ENCODE results near the gene CHD6. TPM values are rescaled to one million over a fixed set of nuclear protein-coding genes. Genes with fewer than 3 reads are reported as not detected.
A peak's percentile ranks its signal among the peaks of the same experiment; 100 is the strongest.

Gene CHD6
- 5.4 to 6.8 TPM (median 6.0 TPM) in 3 replicates for polyA plus RNA-seq
- 25.4 TPM for polyA plus RNA-seq (2011; ENCODE audit: low read depth)
- polyA plus RNA-seq (2011; cell fraction: cytosol; rRNA removed): 3.6 and 5.7 TPM in 2 replicates
- polyA plus RNA-seq (2011; cell fraction: nucleus; rRNA removed): 21.3 and 25.2 TPM in 2 replicates
- 4.6 and 6.4 TPM in 2 replicates for polyA plus RNA-seq (2012; ENCODE audit: low replicate concordance)
- 12.6 to 24.0 TPM (median 19.1 TPM) in 3 replicates for polyA minus RNA-seq
- polyA minus RNA-seq (2011; cell fraction: cytosol; rRNA and poly(A)+ RNA removed): 4.0 TPM
- 31.4 and 60.3 TPM in 2 replicates for polyA minus RNA-seq (2011; cell fraction: nucleus; rRNA and poly(A)+ RNA removed)

- no peaks in the 10 kb centered on the region for H4K20me1 ChIP-seq (ENCODE audit: control insufficient read depth, extremely low read depth, insufficient read depth, low read length)
- dilution Hi-C loops (cut with MboI; ENCODE audit: extremely low pct_ligation_motif_present, low sequenced_read_pairs): no loop called here
- H3K27ac ChIP-seq (ENCODE audit: control insufficient read depth, insufficient read depth, low read length): peak within 1 kb of the TSS; percentile 43
- peak within 1 kb of the TSS; percentile 62 to 84 (median 79) for H3K4me3 ChIP-seq (ENCODE audit: control insufficient read depth in 2 of 3, extremely low read depth in 1 of 3, insufficient read depth in 2 of 3, low read depth in 1 of 3, low read length in 3 of 3)
- H3K9ac ChIP-seq (ENCODE audit: control insufficient read depth, extremely low read depth, insufficient read depth, low read length): peak within 1 kb of the TSS; percentile 81
- H3K4me2 ChIP-seq (ENCODE audit: control insufficient read depth, extremely low read depth, insufficient read depth, low read depth, low read length): peak within 1 kb of the TSS; percentile 92
- no peaks in the 10 kb centered on the region for H3K36me3 ChIP-seq (ENCODE audit: control insufficient read depth in 2 of 2, extremely low read depth in 1 of 2, insufficient read depth in 2 of 2, low read length in 2 of 2)
- DNase-seq (ENCODE audit: low read depth, low spot score): peak; percentile 98
- H2AFZ ChIP-seq (ENCODE audit: control insufficient read depth, low read length): peak within 1 kb of the TSS; percentile 82
- no peaks in the 10 kb centered on the region for H3K27me3 ChIP-seq (ENCODE audit: control insufficient read depth, extremely low read depth, insufficient read depth, low read length)
- no peaks in the 10 kb centered on the region for H3K9me1 ChIP-seq (ENCODE audit: control insufficient read depth, extremely low read depth, insufficient read depth, low read length)
- peak; percentile 46 for FAIRE-seq
- H3K79me2 ChIP-seq (ENCODE audit: control insufficient read depth, insufficient read depth, low read length): peaks cover 30% of the 10 kb centered on the region
- H3K9me3 ChIP-seq (ENCODE audit: control insufficient read depth, low read depth, low read length): no peaks in the 10 kb centered on the region
- H3K4me1 ChIP-seq (ENCODE audit: control insufficient read depth, extremely low read depth, insufficient read depth, low read length): peaks cover 12% of the 10 kb centered on the region
- TF ChIP-seq, protein P1, sequence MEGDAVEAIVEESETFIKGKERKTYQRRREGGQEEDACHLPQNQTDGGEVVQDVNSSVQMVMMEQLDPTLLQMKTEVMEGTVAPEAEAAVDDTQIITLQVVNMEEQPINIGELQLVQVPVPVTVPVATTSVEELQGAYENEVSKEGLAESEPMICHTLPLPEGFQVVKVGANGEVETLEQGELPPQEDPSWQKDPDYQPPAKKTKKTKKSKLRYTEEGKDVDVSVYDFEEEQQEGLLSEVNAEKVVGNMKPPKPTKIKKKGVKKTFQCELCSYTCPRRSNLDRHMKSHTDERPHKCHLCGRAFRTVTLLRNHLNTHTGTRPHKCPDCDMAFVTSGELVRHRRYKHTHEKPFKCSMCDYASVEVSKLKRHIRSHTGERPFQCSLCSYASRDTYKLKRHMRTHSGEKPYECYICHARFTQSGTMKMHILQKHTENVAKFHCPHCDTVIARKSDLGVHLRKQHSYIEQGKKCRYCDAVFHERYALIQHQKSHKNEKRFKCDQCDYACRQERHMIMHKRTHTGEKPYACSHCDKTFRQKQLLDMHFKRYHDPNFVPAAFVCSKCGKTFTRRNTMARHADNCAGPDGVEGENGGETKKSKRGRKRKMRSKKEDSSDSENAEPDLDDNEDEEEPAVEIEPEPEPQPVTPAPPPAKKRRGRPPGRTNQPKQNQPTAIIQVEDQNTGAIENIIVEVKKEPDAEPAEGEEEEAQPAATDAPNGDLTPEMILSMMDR (optimal IDR thresholded peaks at IDR 0.05 in 1 of 3, IDR thresholded peaks at IDR 0.05 in 1 of 3, conservative IDR thresholded peaks at IDR 0.05 in 1 of 3; ENCODE audit: extremely low read depth in 1 of 3, insufficient read depth in 2 of 3, low read length in 3 of 3): no peak
Measured at GRCh38 chr20:41617902-41618806, at the start of gene CHD6. TSS of gene CHD6 (minus strand) at chr20:41618377. CDS start at chr20:41551337, 67,040 bp downstream.

DNA sequence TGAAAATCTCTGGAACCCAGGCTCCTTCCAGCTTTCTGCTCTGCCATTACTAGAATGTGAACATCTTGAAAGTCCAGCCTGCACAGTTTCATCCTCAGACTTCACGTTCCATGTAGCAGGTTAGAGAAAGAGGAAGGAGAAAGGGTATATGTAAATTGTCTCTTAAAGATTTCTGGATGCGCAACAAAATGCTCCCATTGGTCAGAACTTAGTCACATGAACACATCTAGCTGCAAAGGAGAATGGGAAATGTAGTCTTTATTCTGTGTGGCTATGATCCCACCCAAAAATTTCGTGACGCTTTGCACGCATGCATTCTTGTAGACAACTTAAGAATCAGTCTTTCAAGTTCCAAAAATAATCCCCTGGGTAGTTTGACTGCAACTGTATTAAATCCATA is 46.4 kb upstream of the CHD6 start:
- H3K9ac ChIP-seq (ENCODE audit: control insufficient read depth, extremely low read depth, insufficient read depth, low read length): no peak overlapping the region
- no peaks in the 10 kb centered on the region for H3K4me1 ChIP-seq (ENCODE audit: control insufficient read depth, extremely low read depth, insufficient read depth, low read length)
- H3K79me2 ChIP-seq (ENCODE audit: control insufficient read depth, insufficient read depth, low read length): no peaks in the 10 kb centered on the region
- H3K9me1 ChIP-seq (ENCODE audit: control insufficient read depth, extremely low read depth, insufficient read depth, low read length): no peaks in the 10 kb centered on the region
- TF ChIP-seq, protein P1 (optimal IDR thresholded peaks at IDR 0.05 in 1 of 3, IDR thresholded peaks at IDR 0.05 in 1 of 3, conservative IDR thresholded peaks at IDR 0.05 in 1 of 3; ENCODE audit: extremely low read depth in 1 of 3, insufficient read depth in 2 of 3, low read length in 3 of 3): no peak
- TF ChIP-seq EZH2 (IDR thresholded peaks at IDR 0.05; ENCODE audit: low read length): no peak
- no peak overlapping the region for H3K4me2 ChIP-seq (ENCODE audit: control insufficient read depth, extremely low read depth, insufficient read depth, low read depth, low read length)
- FAIRE-seq (no peak), DNase-seq (ENCODE audit: low read depth, low spot score) (no peak)
- dilution Hi-C loops (cut with MboI; ENCODE audit: extremely low pct_ligation_motif_present, low sequenced_read_pairs): no loop called here
- no peak overlapping the region for H3K4me3 ChIP-seq (ENCODE audit: control insufficient read depth in 2 of 3, extremely low read depth in 1 of 3, insufficient read depth in 2 of 3, low read depth in 1 of 3, low read length in 3 of 3)
- H3K36me3 ChIP-seq (ENCODE audit: control insufficient read depth in 2 of 2, extremely low read depth in 1 of 2, insufficient read depth in 2 of 2, low read length in 2 of 2): no peaks in the 10 kb centered on the region
- H2AFZ ChIP-seq (ENCODE audit: control insufficient read depth, low read length): no peak overlapping the region
- no peaks in the 10 kb centered on the region for H4K20me1 ChIP-seq (ENCODE audit: control insufficient read depth, extremely low read depth, insufficient read depth, low read length)
- H3K27me3 ChIP-seq (ENCODE audit: control insufficient read depth, extremely low read depth, insufficient read depth, low read length): no peaks in the 10 kb centered on the region
- H3K9me3 ChIP-seq (ENCODE audit: control insufficient read depth, low read depth, low read length): no peaks in the 10 kb centered on the region
- no peak overlapping the region for H3K27ac ChIP-seq (ENCODE audit: control insufficient read depth, insufficient read depth, low read length)

All from keratinocyte (primary cell).